ENCODE measurements around the gene ARHGEF26.

GRCh38 chr3:154240235-154240634 is 119.0 kb downstream of the ARHGEF26 start:
- TF ChIP-seq, protein P1, sequence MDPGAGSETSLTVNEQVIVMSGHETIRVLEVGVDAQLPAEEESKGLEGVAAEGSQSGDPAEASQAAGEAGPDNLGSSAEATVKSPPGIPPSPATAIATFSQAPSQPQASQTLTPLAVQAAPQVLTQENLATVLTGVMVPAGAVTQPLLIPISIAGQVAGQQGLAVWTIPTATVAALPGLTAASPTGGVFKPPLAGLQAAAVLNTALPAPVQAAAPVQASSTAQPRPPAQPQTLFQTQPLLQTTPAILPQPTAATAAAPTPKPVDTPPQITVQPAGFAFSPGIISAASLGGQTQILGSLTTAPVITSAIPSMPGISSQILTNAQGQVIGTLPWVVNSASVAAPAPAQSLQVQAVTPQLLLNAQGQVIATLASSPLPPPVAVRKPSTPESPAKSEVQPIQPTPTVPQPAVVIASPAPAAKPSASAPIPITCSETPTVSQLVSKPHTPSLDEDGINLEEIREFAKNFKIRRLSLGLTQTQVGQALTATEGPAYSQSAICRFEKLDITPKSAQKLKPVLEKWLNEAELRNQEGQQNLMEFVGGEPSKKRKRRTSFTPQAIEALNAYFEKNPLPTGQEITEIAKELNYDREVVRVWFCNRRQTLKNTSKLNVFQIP (CRISPR knock-in tag; IDR thresholded peaks at IDR 0.05; ENCODE audit: borderline replicate concordance, low read depth), result no peak
- TF ChIP-seq SNAI2 (CRISPR knock-in tag; IDR thresholded peaks at IDR 0.05) (no peak), ARNTL (CRISPR knock-in tag; IDR thresholded peaks at IDR 0.05; ENCODE audit: borderline replicate concordance, low read depth) (no peak), ZFP3 (CRISPR knock-in tag; IDR thresholded peaks at IDR 0.05) (no peak), ZNF565 (CRISPR knock-in tag; conservative IDR thresholded peaks at IDR 0.05; ENCODE audit: low read depth) (no peak), RARB (CRISPR knock-in tag; IDR thresholded peaks at IDR 0.05) (no peak), GLIS3 (CRISPR knock-in tag; IDR thresholded peaks at IDR 0.05) (no peak), ZC3H10 (CRISPR knock-in tag; IDR thresholded peaks at IDR 0.05) (no peak), TSHZ2 (CRISPR knock-in tag; IDR thresholded peaks at IDR 0.05) (no peak), PPARA (CRISPR knock-in tag; IDR thresholded peaks at IDR 0.05; ENCODE audit: borderline replicate concordance) (no peak)
- TF ChIP-seq, protein P2, sequence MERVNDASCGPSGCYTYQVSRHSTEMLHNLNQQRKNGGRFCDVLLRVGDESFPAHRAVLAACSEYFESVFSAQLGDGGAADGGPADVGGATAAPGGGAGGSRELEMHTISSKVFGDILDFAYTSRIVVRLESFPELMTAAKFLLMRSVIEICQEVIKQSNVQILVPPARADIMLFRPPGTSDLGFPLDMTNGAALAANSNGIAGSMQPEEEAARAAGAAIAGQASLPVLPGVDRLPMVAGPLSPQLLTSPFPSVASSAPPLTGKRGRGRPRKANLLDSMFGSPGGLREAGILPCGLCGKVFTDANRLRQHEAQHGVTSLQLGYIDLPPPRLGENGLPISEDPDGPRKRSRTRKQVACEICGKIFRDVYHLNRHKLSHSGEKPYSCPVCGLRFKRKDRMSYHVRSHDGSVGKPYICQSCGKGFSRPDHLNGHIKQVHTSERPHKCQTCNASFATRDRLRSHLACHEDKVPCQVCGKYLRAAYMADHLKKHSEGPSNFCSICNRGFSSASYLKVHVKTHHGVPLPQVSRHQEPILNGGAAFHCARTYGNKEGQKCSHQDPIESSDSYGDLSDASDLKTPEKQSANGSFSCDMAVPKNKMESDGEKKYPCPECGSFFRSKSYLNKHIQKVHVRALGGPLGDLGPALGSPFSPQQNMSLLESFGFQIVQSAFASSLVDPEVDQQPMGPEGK (CRISPR knock-in tag; IDR thresholded peaks at IDR 0.05; ENCODE audit: borderline replicate concordance), result no peak
- TF ChIP-seq, protein P3, sequence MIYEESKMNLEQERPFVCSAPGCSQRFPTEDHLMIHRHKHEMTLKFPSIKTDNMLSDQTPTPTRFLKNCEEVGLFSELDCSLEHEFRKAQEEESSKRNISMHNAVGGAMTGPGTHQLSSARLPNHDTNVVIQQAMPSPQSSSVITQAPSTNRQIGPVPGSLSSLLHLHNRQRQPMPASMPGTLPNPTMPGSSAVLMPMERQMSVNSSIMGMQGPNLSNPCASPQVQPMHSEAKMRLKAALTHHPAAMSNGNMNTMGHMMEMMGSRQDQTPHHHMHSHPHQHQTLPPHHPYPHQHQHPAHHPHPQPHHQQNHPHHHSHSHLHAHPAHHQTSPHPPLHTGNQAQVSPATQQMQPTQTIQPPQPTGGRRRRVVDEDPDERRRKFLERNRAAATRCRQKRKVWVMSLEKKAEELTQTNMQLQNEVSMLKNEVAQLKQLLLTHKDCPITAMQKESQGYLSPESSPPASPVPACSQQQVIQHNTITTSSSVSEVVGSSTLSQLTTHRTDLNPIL (CRISPR knock-in tag; IDR thresholded peaks at IDR 0.05; ENCODE audit: low read depth), result no peak
